Measurements from ENCODE around the gene CUL9. TPM values are rescaled to one million over a fixed set of nuclear protein-coding genes. Genes with fewer than 3 reads are reported as not detected.

CUL9 gene
- total and polyA plus RNA-seq, 4 donors = 19.7 to 45.6 (median 35.5) TPM

- Histone ChIP-seq H3K27me3 (ENCODE audit: control insufficient read depth in 3 of 3, insufficient read depth in 3 of 3, low read length in 2 of 3) (peaks cover 0 to 8% (median 5%) of the 10 kb centered on the region in 3 donors), H3K9me3 (ENCODE audit: control insufficient read depth in 4 of 4, insufficient read depth in 3 of 4, low read length in 3 of 4) (peaks cover 0 to 2% (median 0%) of the 10 kb centered on the region in 4 donors), H3K9ac (ENCODE audit: insufficient read depth in 1 of 2, low read length in 2 of 2) (no peak overlapping the region), H3K36me3 (ENCODE audit: control insufficient read depth in 4 of 4, insufficient read depth in 4 of 4, low read length in 4 of 4) (no peaks in the 10 kb centered on the region), H3K4me3 (no peak overlapping the region), H3K27ac (ENCODE audit: low read depth in 1 of 2, low read length in 1 of 2) (no peak overlapping the region), H3K4me1 (ENCODE audit: control insufficient read depth in 5 of 5, insufficient read depth in 5 of 5, low read length in 5 of 5) (peaks cover 0 to 9% (median 0%) of the 10 kb centered on the region in 5 donors)
- WGBS, 2 donors = 57 to 69% methylated on average over 3 of the region's 3 CpGs
- no peak for TF ChIP-seq CTCF (IDR thresholded peaks at IDR 0.05; ENCODE audit: control extremely low read depth, extremely low read depth)
- no peak for DNase-seq
- ATAC-seq (ENCODE audit: insufficient read depth, low FRiP score) = no peak
These were observed 49.9 kb downstream of the CUL9 start for GRCh38 chr6:43231735-43232450.

GRCh38 chr6:43235841-43236240 lies 53.8 kb downstream of the CUL9 start:
- DNase-seq (no peak), ATAC-seq (ENCODE audit: insufficient read depth, low FRiP score) (no peak)
- H3K4me3 ChIP-seq = no peak overlapping the region
- no peaks in the 10 kb centered on the region for H3K4me1 ChIP-seq (ENCODE audit: control insufficient read depth in 5 of 5, insufficient read depth in 5 of 5, low read length in 5 of 5)
- no peak for TF ChIP-seq CTCF (IDR thresholded peaks at IDR 0.05; ENCODE audit: control extremely low read depth, extremely low read depth)
- H3K9ac ChIP-seq (ENCODE audit: insufficient read depth in 1 of 2, low read length in 2 of 2) = no peak overlapping the region
- H3K36me3 ChIP-seq (ENCODE audit: control insufficient read depth in 4 of 4, insufficient read depth in 4 of 4, low read length in 4 of 4) = no peaks in the 10 kb centered on the region
- 71 to 94% methylated on average over 2 of the region's 2 CpGs for WGBS, 2 donors
- peaks cover 0 to 2% (median 0%) of the 10 kb centered on the region in 4 donors for H3K9me3 ChIP-seq (ENCODE audit: control insufficient read depth in 4 of 4, insufficient read depth in 3 of 4, low read length in 3 of 4)
- H3K27ac ChIP-seq (ENCODE audit: low read depth in 1 of 2, low read length in 1 of 2) = no peak overlapping the region
- H3K27me3 ChIP-seq (ENCODE audit: control insufficient read depth in 3 of 3, insufficient read depth in 3 of 3, low read length in 2 of 3) = peaks cover 0 to 13% (median 8%) of the 10 kb centered on the region in 3 donors

- no peak for DNase-seq
- H3K36me3 ChIP-seq (ENCODE audit: control insufficient read depth in 4 of 4, insufficient read depth in 4 of 4, low read length in 4 of 4) = no peaks in the 10 kb centered on the region
- 73 to 85% methylated on average over 2 of the region's 2 CpGs for WGBS, 2 donors
- H3K27ac ChIP-seq (ENCODE audit: low read depth in 1 of 2, low read length in 1 of 2) = no peak overlapping the region
- H3K27me3 ChIP-seq (ENCODE audit: control insufficient read depth in 3 of 3, insufficient read depth in 3 of 3, low read length in 2 of 3) = peaks cover 0 to 37% (median 35%) of the 10 kb centered on the region in 3 donors
- no peaks in the 10 kb centered on the region for H3K4me1 ChIP-seq (ENCODE audit: control insufficient read depth in 5 of 5, insufficient read depth in 5 of 5, low read length in 5 of 5)
- no peak overlapping the region for H3K4me3 ChIP-seq
- no peak overlapping the region for H3K9ac ChIP-seq (ENCODE audit: insufficient read depth in 1 of 2, low read length in 2 of 2)
- no peak for TF ChIP-seq CTCF (IDR thresholded peaks at IDR 0.05; ENCODE audit: control extremely low read depth, extremely low read depth)
- H3K9me3 ChIP-seq (ENCODE audit: control insufficient read depth in 4 of 4, insufficient read depth in 3 of 4, low read length in 3 of 4) = no peaks in the 10 kb centered on the region
- no peak for ATAC-seq (ENCODE audit: insufficient read depth, low FRiP score)
These were observed 57.1 kb downstream of the CUL9 start for GRCh38 chr6:43239054-43239453.

All from lung (tissue), 12 donors.